K562 treated with DMSO at 1 percent for 24 hours (cell line): Measurements from ENCODE around the gene RBPJL. TPM values are rescaled to one million over a fixed set of nuclear protein-coding genes. Genes with fewer than 3 reads are reported as not detected.

Experiments
- total RNA-seq: library from RNA; unstranded; fragments of 300-600 nt; gene quantifications from 2 replicates; pipeline ENCODE4 v1.2.3, GENCODE V29; 2022; ENCODE audit warnings: low read depth; ENCODE audit not compliant: insufficient read depth

Gene RBPJL, protein sequence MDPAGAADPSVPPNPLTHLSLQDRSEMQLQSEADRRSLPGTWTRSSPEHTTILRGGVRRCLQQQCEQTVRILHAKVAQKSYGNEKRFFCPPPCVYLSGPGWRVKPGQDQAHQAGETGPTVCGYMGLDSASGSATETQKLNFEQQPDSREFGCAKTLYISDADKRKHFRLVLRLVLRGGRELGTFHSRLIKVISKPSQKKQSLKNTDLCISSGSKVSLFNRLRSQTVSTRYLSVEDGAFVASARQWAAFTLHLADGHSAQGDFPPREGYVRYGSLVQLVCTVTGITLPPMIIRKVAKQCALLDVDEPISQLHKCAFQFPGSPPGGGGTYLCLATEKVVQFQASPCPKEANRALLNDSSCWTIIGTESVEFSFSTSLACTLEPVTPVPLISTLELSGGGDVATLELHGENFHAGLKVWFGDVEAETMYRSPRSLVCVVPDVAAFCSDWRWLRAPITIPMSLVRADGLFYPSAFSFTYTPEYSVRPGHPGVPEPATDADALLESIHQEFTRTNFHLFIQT
- total RNA-seq: not detected in 2 replicates

DNA sequence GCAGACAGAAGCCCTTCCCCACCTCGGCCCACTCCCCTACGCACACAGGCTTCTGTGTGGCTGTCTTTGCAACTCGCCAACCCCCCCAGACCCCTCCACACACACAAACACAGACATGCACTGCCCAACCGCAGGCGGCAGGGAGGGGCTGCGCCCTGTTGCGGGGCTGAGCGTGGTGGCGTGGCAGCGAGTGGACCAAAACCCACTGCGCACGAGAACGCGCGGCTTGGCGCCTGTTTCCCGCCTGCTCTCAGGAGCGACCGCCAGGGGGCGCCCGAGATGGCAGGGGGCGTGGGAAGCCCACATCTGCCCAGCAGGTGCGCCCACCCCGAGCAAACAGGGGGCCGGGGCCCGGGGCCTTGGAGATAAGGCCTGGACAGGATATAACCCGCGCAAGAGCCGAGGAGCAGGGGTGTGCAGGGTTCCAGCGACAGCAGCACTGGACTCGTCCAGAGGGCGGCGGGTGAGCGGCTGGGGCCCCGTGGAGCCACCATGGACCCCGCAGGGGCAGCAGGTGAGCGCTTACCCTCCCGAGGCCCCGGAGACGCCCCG, at the start of gene RBPJL:
TSS of gene RBPJL (plus strand) at position 410 of the 552 bp plus-strand sequence. CDS start at position 493, 83 bp downstream.

DNA sequence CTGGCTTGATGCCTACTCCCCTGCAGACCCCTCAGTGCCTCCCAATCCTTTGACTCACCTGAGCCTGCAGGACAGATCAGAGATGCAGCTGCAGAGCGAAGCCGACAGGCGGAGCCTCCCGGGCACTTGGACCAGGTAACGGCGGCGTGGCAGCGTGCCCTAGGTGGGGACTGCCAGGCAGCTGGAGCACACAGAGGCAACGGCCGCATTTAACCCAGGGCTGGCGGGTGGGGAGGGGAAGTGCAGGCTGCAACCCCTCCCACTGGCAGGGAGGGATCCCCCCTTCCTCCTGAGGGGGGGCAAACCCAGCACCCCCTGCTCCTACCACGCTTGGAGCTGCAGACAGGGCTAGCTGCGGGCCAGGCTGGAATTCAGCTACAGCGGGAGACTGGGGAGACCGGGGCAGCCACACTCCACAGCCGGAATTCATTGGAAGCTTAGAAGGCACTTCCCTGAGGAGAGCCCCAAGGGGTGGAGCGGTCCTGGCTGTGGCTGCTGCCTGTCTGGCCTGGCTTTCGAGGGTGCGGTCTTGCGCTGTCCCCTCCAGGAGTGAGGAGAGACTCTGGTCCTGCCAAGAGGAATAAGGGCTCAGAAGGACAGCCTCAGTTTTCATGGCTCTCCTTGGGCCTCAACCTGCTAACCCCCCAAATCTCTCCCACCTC, 1.6 kb downstream of the RBPJL start, which contains the start of gene MATN4:
TSS of gene MATN4 (minus strand) at position 183 of the 662 bp plus-strand sequence. CDS start 2,717 bp downstream, outside the sequence.

DNA sequence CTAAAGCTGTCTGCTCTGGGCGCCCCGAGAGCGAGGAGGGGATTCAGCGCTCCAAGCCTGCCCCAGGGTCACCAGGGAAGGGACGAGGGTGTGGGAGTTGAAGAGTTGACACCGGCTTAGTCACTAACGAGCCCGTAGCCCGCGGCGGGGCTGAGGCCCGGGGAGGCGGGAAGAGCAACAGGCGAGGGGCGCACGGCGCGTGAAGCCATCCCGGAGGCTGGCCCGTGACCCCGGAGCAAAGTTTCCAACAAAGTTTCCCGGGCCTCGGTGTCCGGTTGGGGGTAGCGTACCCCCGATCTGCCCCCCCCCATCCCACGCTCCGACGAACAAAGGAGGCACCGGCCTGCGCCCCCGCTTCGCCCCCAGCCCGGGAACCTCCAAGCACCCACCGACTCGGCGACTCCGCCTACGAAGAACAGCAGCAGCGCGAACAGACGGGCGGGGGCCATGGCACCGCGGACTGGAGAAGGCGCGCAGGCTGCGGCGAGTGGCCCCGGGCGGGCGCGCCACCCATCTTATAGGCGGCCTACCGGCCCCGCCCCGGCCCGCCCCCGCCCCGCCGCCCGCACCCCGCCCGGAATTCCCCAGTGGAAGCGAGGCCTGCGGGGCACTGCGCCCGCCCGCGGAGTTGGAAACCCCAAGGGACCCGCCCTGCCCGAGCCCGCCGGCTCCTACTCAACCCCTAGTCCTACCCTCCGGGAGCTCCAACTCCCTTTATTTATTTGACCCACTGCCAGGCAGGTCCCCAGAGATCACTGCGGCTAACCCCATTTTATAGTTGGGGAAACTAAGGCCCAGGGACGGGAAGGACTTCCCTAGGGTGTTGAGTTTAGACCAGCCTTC, 41.5 kb downstream of the RBPJL start, which contains the start of gene SDC4:
TSS of gene SDC4 (minus strand) at position 489 of the 843 bp plus-strand sequence. CDS start at position 449, 40 bp downstream.

DNA sequence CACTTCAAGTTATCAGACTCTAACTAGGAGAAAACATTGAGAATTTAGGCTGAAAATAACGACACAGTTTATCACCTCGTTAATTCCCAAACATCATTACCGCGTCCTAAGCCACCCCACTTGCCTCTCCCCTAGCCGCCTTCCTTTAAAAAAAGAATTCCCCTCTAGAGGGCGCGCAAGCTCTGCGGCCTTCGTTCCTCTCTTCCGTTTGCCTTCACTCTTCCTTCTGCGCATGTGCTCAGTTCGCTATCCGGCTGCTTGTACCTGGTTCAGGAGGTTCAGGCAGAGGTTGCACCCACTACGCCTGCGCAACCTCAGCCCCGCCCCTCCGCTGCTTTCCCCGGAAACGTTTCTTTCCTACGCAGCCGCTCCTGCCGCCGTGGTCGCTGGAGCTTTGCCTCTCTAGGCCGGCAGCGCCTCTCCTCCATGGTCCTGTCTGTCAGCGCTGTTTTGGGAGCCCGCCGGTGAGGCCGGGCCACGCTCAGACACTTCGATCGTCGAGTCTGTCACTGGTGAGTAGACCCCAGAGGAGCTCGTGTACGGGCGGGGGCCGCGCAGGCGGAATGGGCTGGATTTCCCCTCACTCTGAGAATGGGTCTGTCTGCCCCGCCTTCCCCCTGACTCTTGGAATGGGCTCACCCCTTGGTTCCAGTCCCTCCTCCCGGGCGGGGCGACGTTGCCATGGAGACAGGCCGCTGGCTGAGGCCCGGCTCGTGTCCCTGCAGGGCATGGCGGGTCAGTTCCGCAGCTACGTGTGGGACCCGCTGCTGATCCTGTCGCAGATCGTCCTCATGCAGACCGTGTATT, 56.4 kb downstream of the RBPJL start, which contains the start of gene SYS1:
TSS of gene SYS1 (plus strand) at position 353 of the 807 bp plus-strand sequence. CDS start at position 729, 376 bp downstream.

Other genes with a start within 250 kb of the RBPJL start
- not detected in 2 replicates for gene KCNS1, start 205.7 kb upstream of the RBPJL start, total RNA-seq
- not detected in 2 replicates for gene WFDC5, start 191.7 kb upstream of the RBPJL start, total RNA-seq
- gene WFDC12, start 182.4 kb upstream of the RBPJL start, total RNA-seq: not detected in 2 replicates
- not detected in 2 replicates for gene PI3, start 131.9 kb upstream of the RBPJL start, total RNA-seq
- gene SEMG1, start 99.8 kb upstream of the RBPJL start, total RNA-seq: not detected in 2 replicates
- not detected in 2 replicates for gene SEMG2, start 85.5 kb upstream of the RBPJL start, total RNA-seq
- not detected in 2 replicates for gene SLPI, start 52.3 kb upstream of the RBPJL start, total RNA-seq
- gene MATN4, start 1.5 kb downstream of the RBPJL start, total RNA-seq: 0.22 TPM in 1 of 2 replicates, not detected in the other
- gene SDC4, start 41.6 kb downstream of the RBPJL start, total RNA-seq: 11.9 and 12.1 TPM in 2 replicates
- 25.8 and 30.4 TPM in 2 replicates for gene SYS1, start 56.3 kb downstream of the RBPJL start, total RNA-seq
- gene TP53TG5, start 71.5 kb downstream of the RBPJL start, total RNA-seq: 0.41 TPM in 1 of 2 replicates, not detected in the other
- 40.5 and 44.7 TPM in 2 replicates for gene DBNDD2, start 101.4 kb downstream of the RBPJL start, total RNA-seq
- gene PIGT, start 109.3 kb downstream of the RBPJL start, total RNA-seq: 109 and 122 TPM in 2 replicates
- not detected in 2 replicates for gene WFDC2, start 162.9 kb downstream of the RBPJL start, total RNA-seq
- not detected in 2 replicates for gene SPINT3, start 208.8 kb downstream of the RBPJL start, total RNA-seq
- gene WFDC6, start 232.6 kb downstream of the RBPJL start, total RNA-seq: not detected in 2 replicates
- not detected in 2 replicates for gene EPPIN, start 240.6 kb downstream of the RBPJL start, total RNA-seq